Measurements from ENCODE around the gene LARP6.

GRCh38 chr15:70791259-70791658 lies 62.7 kb downstream of the LARP6 start:
- TF ChIP-seq CTCF (IDR thresholded peaks at IDR 0.05) (no peak), POLR2AphosphoS2 (conservative IDR thresholded peaks at IDR 0.05; ENCODE audit: low read length) (no peak), MAX (IDR thresholded peaks at IDR 0.05) (no peak)
